ENCODE data around the gene PIK3C2A.

PIK3C2A gene

DNA sequence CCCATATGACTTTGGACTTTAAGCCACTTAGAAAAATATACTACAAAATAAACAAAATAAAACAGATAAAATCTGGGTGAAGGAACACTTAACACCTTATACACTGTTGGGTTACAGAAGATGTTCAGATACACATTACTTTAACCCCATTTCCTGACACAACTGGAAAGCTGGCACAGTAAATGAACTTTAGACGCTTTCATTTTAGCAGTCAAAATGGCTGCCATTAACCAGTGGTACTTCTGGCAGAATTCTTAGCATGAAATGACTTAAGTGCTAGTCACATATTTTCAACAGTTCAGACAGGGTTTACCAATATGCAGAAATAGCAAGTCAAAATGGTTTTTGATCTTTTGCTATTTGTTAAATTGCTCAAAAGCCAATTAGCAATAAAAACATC lies 37.9 kb downstream of the PIK3C2A start:
- Histone ChIP-seq H3K79me2 (ENCODE audit: insufficient read depth, low read depth) (peaks cover 11% of the 10 kb centered on the region; the same call in 1 of the 2 replicates), H3K9ac (no peak overlapping the region), H3K4me3 (IDR thresholded peaks at IDR 0.05; ENCODE audit: insufficient read depth, low read depth, low read length) (no peak overlapping the region), H3K4me2 (no peak overlapping the region), H2AFZ (ENCODE audit: low read depth) (no peak overlapping the region), H3K27me3 (ENCODE audit: insufficient read depth, low read depth) (no peaks in the 10 kb centered on the region), H3K27ac (no peak overlapping the region), H3K36me3 (ENCODE audit: insufficient read depth) (no peaks in the 10 kb centered on the region), H4K20me1 (ENCODE audit: insufficient read depth) (no peaks in the 10 kb centered on the region), H3K4me1 (ENCODE audit: low read depth, poor library complexity, severe bottlenecking) (peaks cover 34% of the 10 kb centered on the region)
- no peak for TF ChIP-seq CTCF (conservative IDR thresholded peaks at IDR 0.05; ENCODE audit: low read depth, low read length)

DNA sequence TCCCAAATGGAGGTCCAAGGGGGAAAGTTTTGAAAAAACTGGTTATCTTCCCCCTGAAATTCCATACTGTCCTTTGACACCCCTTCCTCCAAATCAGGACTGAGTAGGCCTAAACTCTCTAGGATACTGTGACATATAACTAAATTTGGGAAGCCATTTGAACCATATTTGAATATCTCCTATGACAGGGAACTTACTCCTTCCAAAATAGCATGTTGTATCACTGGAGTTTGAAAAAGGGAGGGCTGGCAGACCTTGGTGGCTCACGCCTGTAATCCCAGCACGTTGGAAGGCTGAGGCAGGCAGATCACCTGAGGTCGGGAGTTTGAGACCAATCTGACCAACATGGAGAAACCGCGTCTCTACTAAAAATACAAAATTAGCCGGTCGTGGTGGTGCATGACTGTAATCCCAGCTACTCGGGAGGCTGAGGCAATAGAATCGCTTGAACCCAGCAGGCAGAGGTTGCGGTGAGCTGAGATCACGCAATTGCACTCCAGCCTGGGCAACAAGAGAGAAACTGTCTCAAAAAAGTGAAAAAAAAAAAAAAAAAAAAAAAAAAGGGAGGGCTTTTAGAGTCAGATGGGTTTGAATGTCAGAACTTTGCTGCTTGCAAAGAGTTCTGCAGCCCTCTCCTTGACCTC lies 42.4 kb downstream of the PIK3C2A start:
- no peak for TF ChIP-seq CTCF (conservative IDR thresholded peaks at IDR 0.05; ENCODE audit: low read depth, low read length)
- H3K9ac ChIP-seq: peak overlapping the region; percentile 32; the same call in 1 of the 2 replicates

GRCh38 chr11:17164361-17165246 lies 43.2 kb downstream of the PIK3C2A start:
- Histone ChIP-seq H3K4me2 (peak overlapping the region; percentile 91), H3K9ac (peak overlapping the region; percentile 32; the same call in 1 of the 2 replicates), H3K27ac (peak overlapping the region; percentile 72), H3K36me3 (ENCODE audit: insufficient read depth) (no peaks in the 10 kb centered on the region; the same call in 1 of the 2 replicates), H3K79me2 (ENCODE audit: insufficient read depth, low read depth) (peaks cover 12% of the 10 kb centered on the region; the same call in 1 of the 2 replicates), H2AFZ (ENCODE audit: low read depth) (no peak overlapping the region), H3K4me1 (ENCODE audit: low read depth, poor library complexity, severe bottlenecking) (peaks cover 81% of the 10 kb centered on the region), H3K4me3 (IDR thresholded peaks at IDR 0.05; ENCODE audit: insufficient read depth, low read depth, low read length) (no peak overlapping the region), H3K27me3 (ENCODE audit: insufficient read depth, low read depth) (no peaks in the 10 kb centered on the region), H4K20me1 (ENCODE audit: insufficient read depth) (no peaks in the 10 kb centered on the region)
- TF ChIP-seq CTCF (conservative IDR thresholded peaks at IDR 0.05; ENCODE audit: low read depth, low read length): no peak

More for the DNA sequence above, 42.4 kb downstream of the PIK3C2A start:
- Histone ChIP-seq H4K20me1 (ENCODE audit: insufficient read depth) (no peaks in the 10 kb centered on the region), H3K36me3 (ENCODE audit: insufficient read depth) (no peaks in the 10 kb centered on the region; the same call in 1 of the 2 replicates), H3K4me1 (ENCODE audit: low read depth, poor library complexity, severe bottlenecking) (peaks cover 79% of the 10 kb centered on the region), H3K4me3 (IDR thresholded peaks at IDR 0.05; ENCODE audit: insufficient read depth, low read depth, low read length) (no peak overlapping the region), H3K27me3 (ENCODE audit: insufficient read depth, low read depth) (no peaks in the 10 kb centered on the region), H3K79me2 (ENCODE audit: insufficient read depth, low read depth) (peaks cover 12% of the 10 kb centered on the region; the same call in 1 of the 2 replicates), H3K27ac (peak overlapping the region; percentile 72), H3K4me2 (peak overlapping the region; percentile 91), H2AFZ (ENCODE audit: low read depth) (no peak overlapping the region)

- Histone ChIP-seq H2AFZ (ENCODE audit: low read depth) (no peak overlapping the region), H3K27ac (no peak overlapping the region), H3K4me1 (ENCODE audit: low read depth, poor library complexity, severe bottlenecking) (peaks cover 88% of the 10 kb centered on the region), H3K79me2 (ENCODE audit: insufficient read depth, low read depth) (peaks cover 12% of the 10 kb centered on the region; the same call in 1 of the 2 replicates), H3K36me3 (ENCODE audit: insufficient read depth) (no peaks in the 10 kb centered on the region; the same call in 1 of the 2 replicates), H4K20me1 (ENCODE audit: insufficient read depth) (no peaks in the 10 kb centered on the region), H3K4me3 (IDR thresholded peaks at IDR 0.05; ENCODE audit: insufficient read depth, low read depth, low read length) (no peak overlapping the region), H3K27me3 (ENCODE audit: insufficient read depth, low read depth) (no peaks in the 10 kb centered on the region), H3K9ac (no peak overlapping the region), H3K4me2 (no peak overlapping the region)
- TF ChIP-seq CTCF (conservative IDR thresholded peaks at IDR 0.05; ENCODE audit: low read depth, low read length): no peak
Measured at GRCh38 chr11:17163736-17164135, 44.0 kb downstream of the PIK3C2A start.
